Smooth muscle cell (in vitro differentiated cells): ENCODE results near the gene CDH2. TPM values are rescaled to one million over a fixed set of nuclear protein-coding genes. Genes with fewer than 3 reads are reported as not detected.

Source experiments
- DNase-seq: peaks from one replicate; lab custom pipeline; 2025; ENCODE audit not compliant: unreplicated experiment; lab: John Stamatoyannopoulos, UW
- H2AFZ ChIP-seq: fragments of 200-600 bp; sonication (generic); 2 replicates; pipeline ENCODE4 v1.6.0; 2016; ENCODE audit warnings: antibody characterized with exemption, low read depth, mild to moderate bottlenecking
- H3F3A ChIP-seq: fragments of 200-600 bp; sonication (generic); 2 replicates; pipeline ENCODE4 v1.6.0; 2017; ENCODE audit warnings: antibody characterized with exemption, low read depth
- H3K27ac ChIP-seq: fragments of 200-600 bp; sonication (generic); 2 replicates; pipeline ENCODE4 v1.5.1; 2016; ENCODE audit warnings: low read depth, mild to moderate bottlenecking
- H3K27me3 ChIP-seq: fragments of 200-600 bp; sonication (generic); 2 replicates; pipeline ENCODE4 v1.6.1; 2016; ENCODE audit warnings: low read depth, mild to moderate bottlenecking
- H3K36me3 ChIP-seq: fragments of 200-600 bp; sonication (generic); 2 replicates; pipeline ENCODE4 v1.5.1; 2016; ENCODE audit warnings: low read depth
- H3K4me1 ChIP-seq: fragments of 200-600 bp; sonication (generic); 2 replicates; pipeline ENCODE4 v1.5.1; 2016; ENCODE audit warnings: low read depth
- H3K4me2 ChIP-seq: fragments of 200-600 bp; sonication (generic); 2 replicates; pipeline ENCODE4 v1.6.0; 2016; ENCODE audit warnings: mild to moderate bottlenecking
- H3K4me3 ChIP-seq: fragments of 200-600 bp; sonication (generic); 2 replicates; pipeline ENCODE4 v1.5.1; 2016; ENCODE audit warnings: mild to moderate bottlenecking
- H3K79me2 ChIP-seq: fragments of 200-600 bp; sonication (generic); 2 replicates; pipeline ENCODE4 v1.6.0; 2016; ENCODE audit warnings: low read depth, mild to moderate bottlenecking
- H3K9ac ChIP-seq: fragments of 200-600 bp; sonication (generic); 2 replicates; pipeline ENCODE4 v1.6.0; 2016; ENCODE audit warnings: low read depth
- H3K9me3 ChIP-seq: fragments of 200-600 bp; sonication (generic); replicated peaks from 2 replicates; pipeline ENCODE4 v1.5.1; 2016; ENCODE audit warnings: low read depth
- H4K20me1 ChIP-seq: fragments of 200-600 bp; sonication (generic); 2 replicates; pipeline ENCODE4 v1.6.0; 2016; ENCODE audit warnings: low read depth
- WGBS: methylation state at CpG from one replicate; pipeline ENCODE4 v1.1.7; 2016; ENCODE audit warnings: low lambda C conversion rate; 5-methylcytosine and 5-hydroxymethylcytosine counted together
- polyA plus RNA-seq: library from polyadenylated mRNA; unstranded; fragments of >200 nt; fragmentation: Nextera tagmentation; extraction: Ambion mirVana; gene quantifications from 2 replicates; pipeline ENCODE4 v1.2.1, GENCODE V29; 2016
- total RNA-seq: library from RNA; depleted of rRNA; stranded (reverse); fragments of >200 nt; gene quantifications from 2 replicates; pipeline ENCODE4 v1.2.3, GENCODE V29; 2014
- TF ChIP-seq, protein P1 (sequence below): fragments of 200-600 bp; sonication (generic); IDR thresholded peaks from 2 replicates; pipeline ENCODE4 v1.5.1; 2017; ENCODE audit warnings: borderline replicate concordance, mild to moderate bottlenecking, antibody characterized with exemption; ENCODE audit not compliant: insufficient read depth, poor library complexity, severe bottlenecking

CDH2 gene
- total and polyA plus RNA-seq, 2 experiments from 2014 or later: 132 to 251 TPM

DNA sequence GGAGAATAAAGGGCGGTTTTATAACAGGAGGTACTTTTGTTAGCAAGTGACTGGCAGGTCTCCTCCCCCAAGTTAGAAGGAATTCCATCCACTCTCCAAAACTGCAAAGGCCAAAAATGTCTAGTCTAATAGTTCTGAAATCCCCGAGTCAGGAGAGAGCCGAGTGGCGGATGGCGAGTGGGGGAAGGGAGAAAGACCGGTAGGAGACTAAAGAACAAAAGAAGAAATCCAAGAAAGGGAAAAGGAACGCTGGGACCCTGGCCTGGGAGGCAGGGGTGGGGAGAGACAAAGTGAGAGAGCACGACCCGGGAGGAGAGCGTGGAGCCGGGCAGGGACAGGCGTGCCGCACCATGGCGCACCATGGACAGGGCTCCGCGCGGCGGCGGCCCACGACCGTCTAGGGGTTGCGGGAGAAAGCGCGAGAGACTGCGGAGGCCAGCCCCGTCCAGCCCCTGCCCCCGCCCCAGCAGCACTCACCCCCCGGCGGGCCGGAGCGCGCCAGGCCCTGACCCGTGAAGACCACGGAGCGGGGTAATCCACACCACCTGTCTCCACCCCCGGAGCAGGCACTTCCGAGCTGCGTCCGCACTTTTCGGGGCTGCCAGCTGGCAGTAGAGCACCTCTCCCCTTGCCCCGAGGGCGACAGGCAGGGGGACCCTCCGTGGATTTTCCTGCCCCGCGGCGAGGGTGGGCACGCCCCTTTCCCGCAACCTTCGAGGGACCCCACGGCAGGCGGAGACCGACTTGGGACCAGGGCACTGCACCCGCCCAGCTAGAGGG, 1.6 kb downstream of the CDH2 start:
- TF ChIP-seq, protein P1, sequence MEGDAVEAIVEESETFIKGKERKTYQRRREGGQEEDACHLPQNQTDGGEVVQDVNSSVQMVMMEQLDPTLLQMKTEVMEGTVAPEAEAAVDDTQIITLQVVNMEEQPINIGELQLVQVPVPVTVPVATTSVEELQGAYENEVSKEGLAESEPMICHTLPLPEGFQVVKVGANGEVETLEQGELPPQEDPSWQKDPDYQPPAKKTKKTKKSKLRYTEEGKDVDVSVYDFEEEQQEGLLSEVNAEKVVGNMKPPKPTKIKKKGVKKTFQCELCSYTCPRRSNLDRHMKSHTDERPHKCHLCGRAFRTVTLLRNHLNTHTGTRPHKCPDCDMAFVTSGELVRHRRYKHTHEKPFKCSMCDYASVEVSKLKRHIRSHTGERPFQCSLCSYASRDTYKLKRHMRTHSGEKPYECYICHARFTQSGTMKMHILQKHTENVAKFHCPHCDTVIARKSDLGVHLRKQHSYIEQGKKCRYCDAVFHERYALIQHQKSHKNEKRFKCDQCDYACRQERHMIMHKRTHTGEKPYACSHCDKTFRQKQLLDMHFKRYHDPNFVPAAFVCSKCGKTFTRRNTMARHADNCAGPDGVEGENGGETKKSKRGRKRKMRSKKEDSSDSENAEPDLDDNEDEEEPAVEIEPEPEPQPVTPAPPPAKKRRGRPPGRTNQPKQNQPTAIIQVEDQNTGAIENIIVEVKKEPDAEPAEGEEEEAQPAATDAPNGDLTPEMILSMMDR: no peak
- peaks cover 56% of the 10 kb centered on the region for H4K20me1 ChIP-seq
- peaks cover 46% of the 10 kb centered on the region for H3K4me1 ChIP-seq
- H3K9me3 ChIP-seq: no peaks in the 10 kb centered on the region
- no peak overlapping the region for H2AFZ ChIP-seq
- H3K79me2 ChIP-seq: peaks cover 71% of the 10 kb centered on the region
- peak overlapping the region; percentile 12 for H3K27ac ChIP-seq
- peak overlapping the region; percentile 86 for H3K4me3 ChIP-seq
- DNase-seq: peak; percentile 29
- no peaks in the 10 kb centered on the region for H3K36me3 ChIP-seq
- peaks cover 3% of the 10 kb centered on the region for H3F3A ChIP-seq
- WGBS: 2% methylated on average over 37 of the region's 53 CpGs
- peak overlapping the region; percentile 79 for H3K9ac ChIP-seq
- no peaks in the 10 kb centered on the region for H3K27me3 ChIP-seq
- H3K4me2 ChIP-seq: peak overlapping the region; percentile 87

DNA sequence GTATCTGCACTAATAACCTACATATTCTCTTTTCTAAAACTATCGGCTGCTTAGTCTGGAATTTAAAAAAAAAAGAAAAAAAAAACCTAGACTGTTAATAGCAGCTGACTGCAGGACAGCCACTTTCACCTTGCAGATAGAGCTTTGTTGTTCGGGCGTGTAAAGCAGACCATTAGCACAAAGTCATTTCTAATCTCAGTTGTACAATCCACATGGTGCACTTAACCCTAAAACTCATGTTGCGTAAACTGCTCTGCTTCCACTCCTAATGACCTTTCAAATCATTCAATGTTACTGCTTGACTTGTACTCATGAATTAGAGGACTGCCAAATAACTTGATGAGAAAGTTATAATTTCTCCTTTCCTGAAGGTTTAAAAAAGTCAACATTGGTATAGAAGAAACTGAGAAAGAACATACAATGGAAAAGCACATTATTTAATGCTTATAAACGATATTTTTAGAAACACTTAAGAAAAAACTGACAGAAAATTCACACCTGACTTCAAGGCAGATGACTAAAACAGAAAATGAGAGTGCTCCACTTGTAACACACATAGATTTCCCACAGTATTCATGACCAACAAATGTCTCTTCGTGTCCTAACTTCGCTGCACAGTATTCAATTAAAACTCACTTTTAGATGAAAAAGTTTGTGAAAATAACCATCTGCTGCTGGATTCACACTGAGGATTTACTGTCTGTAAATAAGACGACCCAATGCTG, 2.6 kb downstream of the CDH2 start:
- Histone ChIP-seq H3K36me3 (no peaks in the 10 kb centered on the region), H3K4me1 (peaks cover 46% of the 10 kb centered on the region), H3K27ac (peak overlapping the region; percentile 12), H3K9me3 (no peaks in the 10 kb centered on the region), H3K79me2 (peaks cover 78% of the 10 kb centered on the region), H3K27me3 (no peaks in the 10 kb centered on the region), H3K9ac (peak overlapping the region; percentile 79), H3K4me2 (peak overlapping the region; percentile 87), H3F3A (peaks cover 3% of the 10 kb centered on the region), H2AFZ (no peak overlapping the region), H4K20me1 (peaks cover 65% of the 10 kb centered on the region), H3K4me3 (peak overlapping the region; percentile 86)
- TF ChIP-seq, protein P1: no peak
- 37% methylated on average over 8 of the region's 8 CpGs for WGBS
- DNase-seq: no peak

DNA sequence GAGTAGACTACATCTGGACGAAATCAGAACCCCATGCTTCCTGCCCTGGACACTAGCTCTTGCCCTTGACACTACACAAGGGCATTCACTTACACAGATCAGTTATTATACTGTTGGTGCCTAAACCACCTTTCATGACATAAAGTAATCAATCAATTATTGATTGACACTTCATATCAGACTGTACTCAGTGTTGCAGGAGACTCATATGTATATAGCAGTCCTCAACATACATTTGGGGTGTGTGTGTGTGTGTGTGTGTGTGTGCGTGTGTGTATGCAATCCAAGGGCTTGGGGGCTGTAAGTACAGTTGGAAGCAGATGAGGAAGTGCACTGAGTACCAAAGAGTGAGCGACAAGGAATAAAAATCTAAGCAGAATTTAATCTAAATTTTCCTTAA, 5.1 kb downstream of the CDH2 start:
- H3K9ac ChIP-seq: no peak overlapping the region

More for the DNA sequence above, 5.1 kb downstream of the CDH2 start:
- Histone ChIP-seq H3K79me2 (peaks cover 98% of the 10 kb centered on the region), H3K4me2 (peak overlapping the region; percentile 13), H3K9me3 (no peaks in the 10 kb centered on the region), H3K27me3 (no peaks in the 10 kb centered on the region), H2AFZ (no peak overlapping the region), H3K36me3 (no peaks in the 10 kb centered on the region), H4K20me1 (peaks cover 90% of the 10 kb centered on the region), H3K27ac (no peak overlapping the region), H3F3A (peaks cover 3% of the 10 kb centered on the region), H3K4me1 (peaks cover 53% of the 10 kb centered on the region), H3K4me3 (peak overlapping the region; percentile 86)
- TF ChIP-seq, protein P1: no peak
- 80% methylated on average over 3 of the region's 3 CpGs for WGBS
- no peak for DNase-seq
